ENCODE measurements around the gene DCAF11. TPM values are rescaled to one million over a fixed set of nuclear protein-coding genes. Genes with fewer than 3 reads are reported as not detected.
"Not testable (repeated sequence)": the region's sequence is repeated elsewhere in the genome, so short reads cannot be mapped to it uniquely, and the experiment has no call there.

DCAF11 gene
- total RNA-seq, 1 donor from 2014 or later = 85.6 TPM

DNA sequence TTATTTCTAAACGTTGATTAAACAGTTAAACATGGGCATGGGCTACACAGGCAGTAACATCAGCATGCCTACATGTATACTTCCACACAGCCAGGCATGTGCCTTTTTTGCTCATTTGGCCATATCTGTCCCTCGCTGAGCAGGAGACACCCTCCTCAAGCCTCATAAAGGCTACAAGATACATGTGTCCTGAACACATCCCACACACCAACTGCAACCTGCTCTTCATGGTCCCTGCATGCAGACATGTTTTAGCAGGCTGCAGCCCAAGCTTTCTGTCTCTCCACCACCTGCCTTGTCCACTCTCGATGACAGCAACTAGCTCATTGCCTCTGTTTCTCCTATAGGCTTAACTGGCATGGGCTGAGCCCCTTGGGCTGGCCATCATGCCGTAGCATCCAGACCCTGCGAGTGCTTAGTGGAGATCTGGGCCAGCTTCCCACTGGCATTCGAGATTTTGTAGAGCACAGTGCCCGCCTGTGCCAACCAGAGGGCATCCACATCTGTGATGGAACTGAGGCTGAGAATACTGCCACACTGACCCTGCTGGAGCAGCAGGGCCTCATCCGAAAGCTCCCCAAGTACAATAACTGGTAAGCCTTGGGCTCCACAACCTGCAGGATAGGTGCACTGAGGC lies 17.9 kb upstream of the DCAF11 start:
- no peak overlapping the region for H3K27ac ChIP-seq (ENCODE audit: low read depth, low read length)
- no peak overlapping the region for H3K4me3 ChIP-seq (ENCODE audit: low read length in 3 of 3)

DNA sequence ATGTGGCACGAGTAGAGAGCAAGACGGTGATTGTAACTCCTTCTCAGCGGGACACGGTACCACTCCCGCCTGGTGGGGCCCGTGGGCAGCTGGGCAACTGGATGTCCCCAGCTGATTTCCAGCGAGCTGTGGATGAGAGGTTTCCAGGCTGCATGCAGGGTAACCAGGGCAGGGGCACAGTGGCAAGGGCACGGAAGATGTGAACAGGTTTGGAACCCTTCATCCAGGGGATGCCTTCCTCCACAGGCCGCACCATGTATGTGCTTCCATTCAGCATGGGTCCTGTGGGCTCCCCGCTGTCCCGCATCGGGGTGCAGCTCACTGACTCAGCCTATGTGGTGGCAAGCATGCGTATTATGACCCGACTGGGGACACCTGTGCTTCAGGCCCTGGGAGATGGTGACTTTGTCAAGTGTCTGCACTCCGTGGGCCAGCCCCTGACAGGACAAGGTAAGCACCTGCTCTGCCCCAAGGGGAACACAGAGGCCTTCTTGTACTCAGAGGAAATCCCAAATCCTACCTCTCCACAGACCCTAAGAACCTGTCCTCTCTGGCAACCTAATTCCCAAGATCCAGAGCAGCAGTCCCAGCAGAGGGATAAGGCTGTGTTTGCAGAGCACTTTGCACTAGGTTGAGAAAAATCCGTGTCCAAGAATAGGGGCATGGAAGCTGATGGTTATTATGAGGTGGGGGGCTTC lies 16.2 kb upstream of the DCAF11 start:
- Histone ChIP-seq H3K36me3 (ENCODE audit: control insufficient read depth in 3 of 3, insufficient read depth in 3 of 3, low read length in 3 of 3) (peaks cover 0 to 3% (median 0%) of the 10 kb centered on the region in 3 donors), H3K9ac (ENCODE audit: low read depth in 1 of 3, low read length in 3 of 3) (no peak overlapping the region), H3K27ac (ENCODE audit: low read depth, low read length) (no peak overlapping the region), H3K4me3 (ENCODE audit: low read length in 3 of 3) (no peak overlapping the region), H3K9me3 (ENCODE audit: control insufficient read depth in 3 of 3, low read length in 3 of 3) (no peaks in the 10 kb centered on the region), H3K27me3 (ENCODE audit: control insufficient read depth in 3 of 3, insufficient read depth in 3 of 3, low read length in 3 of 3) (no peaks in the 10 kb centered on the region), H3K4me1 (ENCODE audit: control insufficient read depth in 3 of 3, insufficient read depth in 3 of 3, low read length in 3 of 3) (peaks cover 13 to 28% (median 20%) of the 10 kb centered on the region in 3 donors)

More for the DNA sequence above, 17.9 kb upstream of the DCAF11 start:
- no peaks in the 10 kb centered on the region for H3K27me3 ChIP-seq (ENCODE audit: control insufficient read depth in 3 of 3, insufficient read depth in 3 of 3, low read length in 3 of 3)
- no peaks in the 10 kb centered on the region for H3K36me3 ChIP-seq (ENCODE audit: control insufficient read depth in 3 of 3, insufficient read depth in 3 of 3, low read length in 3 of 3)
- no peaks in the 10 kb centered on the region for H3K9me3 ChIP-seq (ENCODE audit: control insufficient read depth in 3 of 3, low read length in 3 of 3)
- H3K4me1 ChIP-seq (ENCODE audit: control insufficient read depth in 3 of 3, insufficient read depth in 3 of 3, low read length in 3 of 3) = peaks cover 23 to 36% (median 33%) of the 10 kb centered on the region in 3 donors
- H3K9ac ChIP-seq (ENCODE audit: low read depth in 1 of 3, low read length in 3 of 3) = no peak overlapping the region

DNA sequence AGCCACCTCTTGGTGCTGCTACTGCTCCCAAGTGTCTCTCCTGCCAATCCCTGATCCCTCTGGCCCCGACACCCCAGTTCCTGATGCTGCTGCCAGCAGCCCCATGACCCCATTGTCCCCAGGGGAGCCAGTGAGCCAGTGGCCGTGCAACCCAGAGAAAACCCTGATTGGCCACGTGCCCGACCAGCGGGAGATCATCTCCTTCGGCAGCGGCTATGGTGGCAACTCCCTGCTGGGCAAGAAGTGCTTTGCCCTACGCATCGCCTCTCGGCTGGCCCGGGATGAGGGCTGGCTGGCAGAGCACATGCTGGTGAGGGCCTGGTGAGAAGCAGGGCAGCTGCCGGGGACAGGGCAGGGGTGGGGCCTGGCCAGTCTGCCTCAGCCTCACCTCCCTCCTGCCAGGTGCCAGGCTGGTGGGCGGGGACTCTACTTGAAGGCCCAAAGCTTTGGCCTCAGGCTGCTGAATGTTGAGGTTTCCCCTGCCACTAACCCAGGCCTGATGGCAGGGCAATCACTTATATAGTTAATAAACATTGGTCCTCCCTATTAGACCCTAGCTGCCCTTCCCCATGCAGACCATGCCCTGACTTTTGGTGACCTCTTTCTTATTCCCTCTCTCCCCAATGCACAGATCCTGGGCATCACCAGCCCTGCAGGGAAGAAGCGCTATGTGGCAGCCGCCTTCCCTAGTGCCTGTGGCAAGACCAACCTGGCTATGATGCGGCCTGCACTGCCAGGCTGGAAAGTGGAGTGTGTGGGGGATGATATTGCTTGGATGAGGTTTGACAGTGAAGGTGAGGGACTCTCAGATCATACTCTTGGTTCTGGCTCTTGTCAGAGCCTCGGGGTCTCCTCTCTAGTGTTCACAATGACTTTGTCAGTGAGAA lies 15.4 kb upstream of the DCAF11 start:
- Histone ChIP-seq H3K4me3 (ENCODE audit: low read length in 3 of 3) (no peak overlapping the region), H3K27me3 (ENCODE audit: control insufficient read depth in 3 of 3, insufficient read depth in 3 of 3, low read length in 3 of 3) (no peaks in the 10 kb centered on the region), H3K4me1 (ENCODE audit: control insufficient read depth in 3 of 3, insufficient read depth in 3 of 3, low read length in 3 of 3) (peaks cover 9 to 21% (median 16%) of the 10 kb centered on the region in 3 donors), H3K9ac (ENCODE audit: low read depth in 1 of 3, low read length in 3 of 3) (no peak overlapping the region), H3K36me3 (ENCODE audit: control insufficient read depth in 3 of 3, insufficient read depth in 3 of 3, low read length in 3 of 3) (peaks cover 0 to 3% (median 3%) of the 10 kb centered on the region in 3 donors), H3K27ac (ENCODE audit: low read depth, low read length) (no peak overlapping the region), H3K9me3 (ENCODE audit: control insufficient read depth in 3 of 3, low read length in 3 of 3) (no peaks in the 10 kb centered on the region)

DNA sequence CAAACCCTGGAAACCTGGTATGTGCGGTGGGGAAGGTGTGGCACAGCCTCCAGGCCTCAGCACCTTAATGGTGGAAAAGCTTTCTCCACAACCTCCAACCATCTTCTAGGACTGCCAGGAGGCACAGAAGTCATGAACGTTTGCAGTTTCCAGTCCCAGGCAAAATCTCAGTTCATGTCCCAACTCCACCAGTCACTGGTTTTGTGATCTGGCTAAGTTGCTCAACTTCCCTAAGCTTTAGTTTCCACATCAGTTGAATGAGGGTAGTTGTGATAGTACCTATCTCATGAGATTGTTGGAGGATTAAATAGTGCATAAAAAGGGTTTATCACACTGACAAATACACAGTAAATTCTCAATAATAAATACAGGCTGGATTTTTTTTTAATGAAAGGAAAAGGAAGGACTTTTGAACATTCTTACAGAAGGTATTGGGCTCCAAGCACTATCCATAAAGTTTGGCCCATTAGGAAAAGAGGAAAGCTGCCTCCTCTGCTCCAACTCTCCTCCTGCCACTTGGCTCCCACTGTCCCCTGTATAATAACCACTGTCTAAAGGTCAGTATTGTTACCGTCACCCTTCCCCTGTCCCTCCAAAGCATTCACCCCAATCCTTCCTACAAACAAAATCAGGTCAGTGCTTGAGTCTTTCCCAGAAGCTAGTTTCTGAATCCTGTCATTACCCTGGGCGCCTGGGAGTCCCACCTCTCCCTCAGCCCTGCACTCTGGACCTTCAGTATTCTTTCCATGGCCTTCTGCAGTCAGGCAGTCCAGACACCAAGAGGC lies 14.2 kb upstream of the DCAF11 start:
- H3K9me3 ChIP-seq (ENCODE audit: control insufficient read depth in 3 of 3, low read length in 3 of 3) = no peaks in the 10 kb centered on the region
- H3K36me3 ChIP-seq (ENCODE audit: control insufficient read depth in 3 of 3, insufficient read depth in 3 of 3, low read length in 3 of 3) = peaks cover 0 to 3% (median 3%) of the 10 kb centered on the region in 3 donors
- no peak overlapping the region for H3K4me3 ChIP-seq (ENCODE audit: low read length in 3 of 3)

DNA sequence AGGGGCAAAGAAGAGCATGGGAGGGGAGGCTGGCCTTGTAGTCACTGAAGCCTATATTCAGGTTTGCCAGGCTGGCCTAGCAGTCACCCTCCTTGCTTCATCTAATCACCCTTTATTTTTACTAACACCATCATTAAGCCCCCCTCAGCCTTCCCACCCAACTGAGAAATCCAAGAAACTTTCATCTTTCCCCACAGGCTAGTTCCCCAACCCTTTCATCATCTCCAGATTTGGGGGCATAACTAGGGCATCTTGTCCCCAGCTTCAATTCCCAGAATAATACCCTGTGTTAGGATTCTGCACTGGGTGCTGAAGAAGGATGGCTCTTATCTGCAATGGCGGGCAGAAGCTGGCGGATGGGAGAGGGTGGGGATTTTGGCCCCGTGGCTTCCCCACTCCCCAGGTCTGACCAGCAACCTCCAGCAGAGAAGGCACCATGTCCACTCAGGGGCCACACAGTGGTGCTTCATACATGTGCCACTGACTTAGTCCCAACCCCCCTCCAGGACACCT lies 13.5 kb upstream of the DCAF11 start:
- peaks cover 0 to 3% (median 3%) of the 10 kb centered on the region in 3 donors for H3K36me3 ChIP-seq (ENCODE audit: control insufficient read depth in 3 of 3, insufficient read depth in 3 of 3, low read length in 3 of 3)
- no peak overlapping the region for H3K9ac ChIP-seq (ENCODE audit: low read depth in 1 of 3, low read length in 3 of 3)
- no peaks in the 10 kb centered on the region for H3K27me3 ChIP-seq (ENCODE audit: control insufficient read depth in 3 of 3, insufficient read depth in 3 of 3, low read length in 3 of 3)
- H3K4me3 ChIP-seq (ENCODE audit: low read length in 3 of 3) = no peak overlapping the region
- peaks cover 0 to 5% (median 2%) of the 10 kb centered on the region in 3 donors for H3K4me1 ChIP-seq (ENCODE audit: control insufficient read depth in 3 of 3, insufficient read depth in 3 of 3, low read length in 3 of 3)
- no peak overlapping the region for H3K27ac ChIP-seq (ENCODE audit: low read depth, low read length)
- no peaks in the 10 kb centered on the region for H3K9me3 ChIP-seq (ENCODE audit: control insufficient read depth in 3 of 3, low read length in 3 of 3)

More for the DNA sequence above, 14.2 kb upstream of the DCAF11 start:
- H3K27ac ChIP-seq (ENCODE audit: low read depth, low read length) = no peak overlapping the region
- no peaks in the 10 kb centered on the region for H3K27me3 ChIP-seq (ENCODE audit: control insufficient read depth in 3 of 3, insufficient read depth in 3 of 3, low read length in 3 of 3)
- no peak overlapping the region for H3K9ac ChIP-seq (ENCODE audit: low read depth in 1 of 3, low read length in 3 of 3)
- H3K4me1 ChIP-seq (ENCODE audit: control insufficient read depth in 3 of 3, insufficient read depth in 3 of 3, low read length in 3 of 3) = peaks cover 0 to 9% (median 6%) of the 10 kb centered on the region in 3 donors

DNA sequence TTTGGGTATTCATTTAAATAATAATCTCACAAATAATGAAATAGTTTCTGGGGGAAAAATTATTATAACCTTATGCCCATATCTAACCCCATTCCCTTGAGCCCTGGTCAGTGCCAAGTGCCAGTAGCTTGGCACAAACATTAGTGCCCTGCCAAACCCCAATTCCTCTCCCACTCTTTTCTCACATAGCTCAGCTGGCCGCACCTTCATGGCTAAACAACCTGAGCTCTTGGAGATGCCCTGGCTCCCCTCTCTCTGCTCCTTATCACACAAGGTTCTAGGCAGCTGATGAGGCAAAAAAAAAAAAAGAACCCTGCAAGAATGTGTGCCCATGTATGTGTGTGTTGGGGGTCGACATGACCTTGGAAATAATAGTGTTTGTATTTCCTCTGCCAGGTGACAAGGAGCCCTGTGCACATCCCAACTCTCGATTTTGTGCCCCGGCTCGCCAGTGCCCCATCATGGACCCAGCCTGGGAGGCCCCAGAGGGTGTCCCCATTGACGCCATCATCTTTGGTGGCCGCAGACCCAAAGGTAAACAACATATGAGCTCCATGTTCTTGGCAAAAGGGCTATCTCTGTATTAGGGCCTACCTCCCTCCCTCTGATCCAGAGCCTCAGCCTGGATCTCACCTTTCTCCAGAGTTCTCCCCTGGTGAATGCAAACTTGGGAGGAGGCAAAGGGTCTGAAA lies 12.1 kb upstream of the DCAF11 start:
- Histone ChIP-seq H3K9ac (ENCODE audit: low read depth in 1 of 3, low read length in 3 of 3) (no peak overlapping the region), H3K9me3 (ENCODE audit: control insufficient read depth in 3 of 3, low read length in 3 of 3) (no peaks in the 10 kb centered on the region), H3K4me1 (ENCODE audit: control insufficient read depth in 3 of 3, insufficient read depth in 3 of 3, low read length in 3 of 3) (peaks cover 0 to 5% (median 2%) of the 10 kb centered on the region in 3 donors), H3K4me3 (ENCODE audit: low read length in 3 of 3) (no peak overlapping the region), H3K36me3 (ENCODE audit: control insufficient read depth in 3 of 3, insufficient read depth in 3 of 3, low read length in 3 of 3) (peaks cover 0 to 3% (median 3%) of the 10 kb centered on the region in 3 donors), H3K27ac (ENCODE audit: low read depth, low read length) (no peak overlapping the region), H3K27me3 (ENCODE audit: control insufficient read depth in 3 of 3, insufficient read depth in 3 of 3, low read length in 3 of 3) (no peaks in the 10 kb centered on the region)

- Histone ChIP-seq H3K4me1 (ENCODE audit: control insufficient read depth in 3 of 3, insufficient read depth in 3 of 3, low read length in 3 of 3) (peaks cover 0 to 5% (median 2%) of the 10 kb centered on the region in 3 donors), H3K4me3 (ENCODE audit: low read length in 3 of 3) (no peak overlapping the region), H3K27me3 (ENCODE audit: control insufficient read depth in 3 of 3, insufficient read depth in 3 of 3, low read length in 3 of 3) (no peaks in the 10 kb centered on the region), H3K36me3 (ENCODE audit: control insufficient read depth in 3 of 3, insufficient read depth in 3 of 3, low read length in 3 of 3) (peaks cover 0 to 3% (median 3%) of the 10 kb centered on the region in 3 donors), H3K9ac (ENCODE audit: low read depth in 1 of 3, low read length in 3 of 3) (no peak overlapping the region), H3K27ac (ENCODE audit: low read depth, low read length) (no peak overlapping the region), H3K9me3 (ENCODE audit: control insufficient read depth in 3 of 3, low read length in 3 of 3) (no peaks in the 10 kb centered on the region)
Measured at GRCh38 chr14:24103451-24103850, 11.1 kb upstream of the DCAF11 start.

DNA sequence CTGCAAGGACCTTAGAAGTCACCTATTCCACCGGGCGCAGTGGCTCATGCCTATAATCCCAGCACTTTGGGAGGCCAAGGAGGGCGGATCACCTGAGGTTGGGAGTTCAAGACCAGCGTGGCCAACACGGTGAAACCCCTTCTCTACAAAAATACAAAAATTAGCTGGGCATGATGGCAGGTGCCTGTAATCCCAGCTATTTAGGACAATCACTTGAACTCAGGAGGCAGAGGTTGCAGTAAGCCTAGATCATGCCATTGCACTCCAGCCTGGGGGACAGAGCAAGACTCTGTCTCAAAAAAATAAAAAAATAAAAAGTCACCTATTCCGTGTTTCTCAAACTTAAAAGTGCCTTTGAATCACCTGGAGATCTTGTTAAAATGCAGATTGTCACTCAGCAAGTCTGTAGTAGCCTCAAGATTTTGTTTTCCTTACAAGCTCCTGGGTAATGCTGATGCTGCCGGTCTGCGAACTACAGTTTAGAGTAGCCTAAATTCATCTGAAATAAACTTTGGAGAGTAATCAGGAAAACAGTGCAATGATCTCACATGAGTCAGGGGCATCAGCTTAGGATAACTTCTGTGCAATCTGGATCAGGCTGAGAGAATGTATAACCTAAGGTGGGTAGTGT lies 8.9 kb upstream of the DCAF11 start:
- not testable (repeated sequence) for H3K9ac ChIP-seq (ENCODE audit: low read depth in 1 of 3, low read length in 3 of 3); H3K9me3 ChIP-seq (ENCODE audit: control insufficient read depth in 3 of 3, low read length in 3 of 3); H3K4me3 ChIP-seq (ENCODE audit: low read length in 3 of 3); H3K27ac ChIP-seq (ENCODE audit: low read depth, low read length); H3K27me3 ChIP-seq (ENCODE audit: control insufficient read depth in 3 of 3, insufficient read depth in 3 of 3, low read length in 3 of 3); H3K4me1 ChIP-seq (ENCODE audit: control insufficient read depth in 3 of 3, insufficient read depth in 3 of 3, low read length in 3 of 3); H3K36me3 ChIP-seq (ENCODE audit: control insufficient read depth in 3 of 3, insufficient read depth in 3 of 3, low read length in 3 of 3)

Data from skeletal muscle tissue (tissue), 4 donors.